Ishikawa (cell line): ENCODE measurements around the gene ZNF334.

ENCODE experiments used
- CEBPB ChIP-seq: IDR thresholded peaks from 2 replicates; pipeline ENCODE4 v1.6.1; 2012
- CREB1 ChIP-seq: IDR thresholded peaks from 2 replicates; pipeline ENCODE4 v1.6.1; 2012; ENCODE audit warnings: low read depth
- EGR1 ChIP-seq: IDR thresholded peaks from 2 replicates; pipeline ENCODE4 v1.6.1; 2012
- EP300 ChIP-seq: IDR thresholded peaks from 2 replicates; pipeline ENCODE4 v1.6.1; 2012; ENCODE audit warnings: borderline replicate concordance
- FOXM1 ChIP-seq: IDR thresholded peaks from 2 replicates; pipeline ENCODE4 v1.6.1; 2012; ENCODE audit warnings: low read depth, borderline replicate concordance
- MAX ChIP-seq: IDR thresholded peaks from 2 replicates; pipeline ENCODE4 v1.6.1; 2012
- NFIC ChIP-seq: IDR thresholded peaks from 2 replicates; pipeline ENCODE4 v1.6.1; 2012
- RAD21 ChIP-seq: IDR thresholded peaks from 2 replicates; pipeline ENCODE4 v1.6.1; 2012; ENCODE audit warnings: low read depth
- REST ChIP-seq: IDR thresholded peaks from 2 replicates; pipeline ENCODE4 v1.6.1; 2012; ENCODE audit warnings: low read depth, mild to moderate bottlenecking
- TAF1 ChIP-seq: IDR thresholded peaks from 2 replicates; pipeline ENCODE4 v1.6.1; 2012; ENCODE audit warnings: low read depth, mild to moderate bottlenecking
- TCF12 ChIP-seq: IDR thresholded peaks from 2 replicates; pipeline ENCODE4 v1.6.1; 2012; ENCODE audit warnings: low read depth
- TEAD4 ChIP-seq: IDR thresholded peaks from 2 replicates; pipeline ENCODE4 v1.6.1; 2012
- USF1 ChIP-seq: IDR thresholded peaks from 2 replicates; pipeline ENCODE4 v1.6.1; 2012
- YY1 ChIP-seq: IDR thresholded peaks from 2 replicates; pipeline ENCODE4 v1.6.1; 2012; ENCODE audit warnings: low read depth
- ZBTB7A ChIP-seq: IDR thresholded peaks from 2 replicates; pipeline ENCODE4 v1.6.1; 2012; ENCODE audit warnings: low read depth

ZNF334 gene

GRCh38 chr20:46544576-46544975, 31.2 kb upstream of the ZNF334 start:
- no peak for TF ChIP-seq TEAD4
- no peak for TF ChIP-seq TAF1
- no peak for TF ChIP-seq CEBPB
- no peak for TF ChIP-seq RAD21
- TF ChIP-seq MAX = no peak
- TF ChIP-seq EP300 = no peak
- TF ChIP-seq TCF12 = no peak
- no peak for TF ChIP-seq YY1
- no peak for TF ChIP-seq NFIC
- no peak for TF ChIP-seq ZBTB7A
- no peak for TF ChIP-seq CREB1
- no peak for TF ChIP-seq EGR1
- no peak for TF ChIP-seq USF1
- no peak for TF ChIP-seq FOXM1
- TF ChIP-seq REST = no peak

GRCh38 chr20:46543959-46544358, 30.6 kb upstream of the ZNF334 start:
- TF ChIP-seq ZBTB7A = no peak
- TF ChIP-seq FOXM1 = no peak
- TF ChIP-seq TAF1 = no peak
- TF ChIP-seq EP300 = no peak
- TF ChIP-seq NFIC = no peak
- TF ChIP-seq REST = no peak
- no peak for TF ChIP-seq CEBPB

- TF ChIP-seq REST (no peak), CREB1 (no peak), TEAD4 (no peak), RAD21 (no peak), EP300 (no peak), USF1 (no peak), ZBTB7A (no peak), NFIC (no peak), YY1 (no peak), FOXM1 (no peak), CEBPB (no peak), EGR1 (no peak), TAF1 (no peak), MAX (no peak), TCF12 (no peak)
Measured at GRCh38 chr20:46543033-46543432, 29.7 kb upstream of the ZNF334 start.

GRCh38 chr20:46541229-46541935, 28.0 kb upstream of the ZNF334 start:
- TF ChIP-seq CEBPB (no peak), REST (no peak), EGR1 (no peak), TCF12 (no peak), TAF1 (no peak), CREB1 (no peak), NFIC (no peak), RAD21 (no peak), TEAD4 (no peak), YY1 (no peak), FOXM1 (no peak), USF1 (no peak)
